GM18505 (cell line): ENCODE measurements around the gene VTI1A.
"Not testable (repeated sequence)": the region's sequence is repeated elsewhere in the genome, so short reads cannot be mapped to it uniquely, and the experiment has no call there.

ENCODE experiments used
- ATAC-seq: cut with Tn5 transposase; IDR thresholded peaks from one replicate; pipeline ENCODE4 v1.9.1; 2021; ENCODE audit not compliant: unreplicated experiment
- POLR2A ChIP-seq: IDR thresholded peaks from 4 replicates; pipeline ENCODE4 v1.6.1; 2011; ENCODE audit warnings: borderline replicate concordance; ENCODE audit not compliant: insufficient read depth, insufficient read length; ENCODE audit errors: extremely low read depth

VTI1A gene

GRCh38 chr10:112581921-112582320, 134.9 kb downstream of the VTI1A start:
- no peak for TF ChIP-seq POLR2A
- ATAC-seq: no peak

- no peak for ATAC-seq
- no peak for TF ChIP-seq POLR2A
These were observed 136.4 kb downstream of the VTI1A start for GRCh38 chr10:112583236-112583939.

- no peak for ATAC-seq
- TF ChIP-seq POLR2A: no peak
These were observed 137.3 kb downstream of the VTI1A start for GRCh38 chr10:112584276-112584675.

- no peak for ATAC-seq
These were observed 138.1 kb downstream of the VTI1A start for GRCh38 chr10:112585126-112585525.

GRCh38 chr10:112585960-112586359, 138.9 kb downstream of the VTI1A start:
- TF ChIP-seq POLR2A: no peak
- no peak for ATAC-seq

More at GRCh38 chr10:112585126-112585525, 138.1 kb downstream of the VTI1A start:
- TF ChIP-seq POLR2A: no peak

- no peak for ATAC-seq
- TF ChIP-seq POLR2A: no peak
These were observed 140.7 kb downstream of the VTI1A start for GRCh38 chr10:112587729-112588128.

- no peak for TF ChIP-seq POLR2A
- no peak for ATAC-seq
These were observed 141.4 kb downstream of the VTI1A start for GRCh38 chr10:112588225-112588990.

GRCh38 chr10:112589081-112589480, 142.1 kb downstream of the VTI1A start:
- TF ChIP-seq POLR2A: no peak
- ATAC-seq: no peak

GRCh38 chr10:112590786-112591185, 143.8 kb downstream of the VTI1A start:
- ATAC-seq: not testable (repeated sequence)

- no peak for ATAC-seq
- no peak for TF ChIP-seq POLR2A
These were observed 146.0 kb downstream of the VTI1A start for GRCh38 chr10:112593023-112593422.

GRCh38 chr10:112601214-112602090, 154.4 kb downstream of the VTI1A start:
- no peak for ATAC-seq
- TF ChIP-seq POLR2A: no peak

- no peak for ATAC-seq
- TF ChIP-seq POLR2A: no peak
These were observed 156.0 kb downstream of the VTI1A start for GRCh38 chr10:112603062-112603461.

- no peak for TF ChIP-seq POLR2A
- no peak for ATAC-seq
These were observed 158.0 kb downstream of the VTI1A start for GRCh38 chr10:112605063-112605462.
